SU-DHL-6 (cell line): Measurements from ENCODE around the gene RASSF4.

Experiments
- H2AFZ ChIP-seq: fragments of 200-600 bp; sonication (generic); 2 replicates; pipeline ENCODE4 v1.6.1; 2014; ENCODE audit warnings: low read depth, mild to moderate bottlenecking, moderate library complexity, mixed read lengths, antibody characterized with exemption, low read length; ENCODE audit not compliant: severe bottlenecking
- H3F3A ChIP-seq: fragments of 200-600 bp; shearing (Covaris generic); 2 replicates; pipeline ENCODE4 v1.6.0; 2016; ENCODE audit warnings: antibody characterized with exemption, mild to moderate bottlenecking; ENCODE audit not compliant: insufficient read depth
- H3K27ac ChIP-seq: fragments of 200-600 bp; sonication (generic); 2 replicates; pipeline ENCODE4 v1.5.1; 2016; ENCODE audit warnings: low read depth, mild to moderate bottlenecking, low read length, moderate library complexity, mixed read lengths
- H3K27me3 ChIP-seq: fragments of 200-600 bp; sonication (generic), shearing (Covaris generic); 2 replicates; pipeline ENCODE4 v1.6.0; 2014; ENCODE audit warnings: mild to moderate bottlenecking, low read length
- H3K36me3 ChIP-seq: fragments of 200-600 bp; sonication (generic); 2 replicates; pipeline ENCODE4 v1.6.1; 2014; ENCODE audit warnings: mild to moderate bottlenecking, low read length, mixed read lengths
- H3K4me2 ChIP-seq: fragments of 300-600, 200-600 bp; shearing (Covaris generic), sonication (generic); 2 replicates; pipeline ENCODE4 v1.6.0; 2014; ENCODE audit warnings: low read length, low read depth, mild to moderate bottlenecking; ENCODE audit not compliant: poor library complexity, severe bottlenecking
- H3K4me3 ChIP-seq: fragments of 200-600 bp; sonication (generic); 2 replicates; pipeline ENCODE4 v1.5.1; 2014; ENCODE audit warnings: antibody characterized with exemption, low read length, mild to moderate bottlenecking, mixed read lengths; ENCODE audit not compliant: insufficient read depth, poor library complexity, severe bottlenecking
- H3K79me2 ChIP-seq: fragments of 200-600 bp; sonication (generic); 2 replicates; pipeline ENCODE4 v1.6.1; 2014; ENCODE audit warnings: mild to moderate bottlenecking, low read length, moderate library complexity; ENCODE audit not compliant: insufficient read depth
- H3K9ac ChIP-seq: fragments of 200-600 bp; sonication (generic); 2 replicates; pipeline ENCODE4 v1.7.0; 2014; ENCODE audit warnings: mild to moderate bottlenecking, low read length
- H3K9me2 ChIP-seq: fragments of 200-600 bp; sonication (generic); replicated peaks from 2 replicates; pipeline ENCODE4 v1.6.1; 2014; ENCODE audit warnings: low read length; ENCODE audit not compliant: insufficient read depth
- H3K9me3 ChIP-seq: fragments of 200-600 bp; sonication (generic); 2 replicates; pipeline ENCODE4 v1.6.1; 2014; ENCODE audit warnings: low read length, mixed read lengths; ENCODE audit not compliant: insufficient read depth
- H4K20me1 ChIP-seq: fragments of 200-600 bp; sonication (generic); 2 replicates; pipeline ENCODE4 v1.6.1; 2014; ENCODE audit warnings: low read depth, mild to moderate bottlenecking, antibody characterized with exemption, low read length, moderate library complexity, mixed read lengths
- CTCF ChIP-seq: fragments of 200-600 bp; sonication (generic); IDR thresholded peaks from one replicate; pipeline ENCODE4 v1.5.1; 2017; ENCODE audit warnings: antibody characterized with exemption, mild to moderate bottlenecking, low read length, moderate library complexity; ENCODE audit not compliant: insufficient read depth, poor library complexity, severe bottlenecking
- EZH2phosphoT487 ChIP-seq: fragments of 200-600 bp; sonication (generic), shearing (Covaris generic); conservative IDR thresholded peaks from 2 replicates; pipeline ENCODE4 v1.6.1; 2018; ENCODE audit warnings: mild to moderate bottlenecking, antibody characterized with exemption, low read length, moderate library complexity, mixed read lengths

RASSF4 gene

GRCh38 chr10:44980309-44981171 lies 20.9 kb downstream of the RASSF4 start:
- Histone ChIP-seq H3F3A (no peaks in the 10 kb centered on the region), H3K9me3 (no peaks in the 10 kb centered on the region), H3K27ac (no peak overlapping the region), H3K36me3 (no peaks in the 10 kb centered on the region), H3K79me2 (no peaks in the 10 kb centered on the region), H3K9ac (no peak overlapping the region), H3K9me2 (no peaks in the 10 kb centered on the region), H4K20me1 (no peaks in the 10 kb centered on the region), H3K4me2 (no peak overlapping the region), H3K27me3 (no peaks in the 10 kb centered on the region), H2AFZ (no peak overlapping the region), H3K4me3 (no peak overlapping the region)
- TF ChIP-seq EZH2phosphoT487 (no peak), CTCF (no peak)

- no peaks in the 10 kb centered on the region for H3K79me2 ChIP-seq
- H3F3A ChIP-seq, result no peaks in the 10 kb centered on the region
- no peak overlapping the region for H3K27ac ChIP-seq
- H3K27me3 ChIP-seq, result no peaks in the 10 kb centered on the region
- H2AFZ ChIP-seq, result no peak overlapping the region
- no peak overlapping the region for H3K4me2 ChIP-seq
- TF ChIP-seq EZH2phosphoT487 (no peak), CTCF (no peak)
- no peaks in the 10 kb centered on the region for H4K20me1 ChIP-seq
- no peak overlapping the region for H3K9ac ChIP-seq
- no peaks in the 10 kb centered on the region for H3K36me3 ChIP-seq
- no peaks in the 10 kb centered on the region for H3K9me3 ChIP-seq
- H3K4me3 ChIP-seq, result no peak overlapping the region
- H3K9me2 ChIP-seq, result no peaks in the 10 kb centered on the region
These were observed 21.8 kb downstream of the RASSF4 start for GRCh38 chr10:44981172-44982113.

- Histone ChIP-seq H3K27ac (no peak overlapping the region), H3K9me3 (no peaks in the 10 kb centered on the region), H3K27me3 (no peaks in the 10 kb centered on the region), H3K79me2 (no peaks in the 10 kb centered on the region), H2AFZ (no peak overlapping the region), H3K4me2 (no peak overlapping the region), H3F3A (no peaks in the 10 kb centered on the region), H3K9ac (no peak overlapping the region), H3K4me3 (no peak overlapping the region), H3K9me2 (no peaks in the 10 kb centered on the region), H3K36me3 (no peaks in the 10 kb centered on the region), H4K20me1 (no peaks in the 10 kb centered on the region)
- TF ChIP-seq EZH2phosphoT487 (no peak), CTCF (no peak)
These were observed 22.5 kb downstream of the RASSF4 start for GRCh38 chr10:44982114-44982460.
